Colonic mucosa (tissue), 4 donors: ENCODE measurements around the gene PIP4K2A. TPM values are rescaled to one million over a fixed set of nuclear protein-coding genes. Genes with fewer than 3 reads are reported as not detected.
"Not testable (repeated sequence)": the region's sequence is repeated elsewhere in the genome, so short reads cannot be mapped to it uniquely, and the experiment has no call there.

Experiments
- DNase-seq: peaks from one replicate; pipeline ENCODE4 v3.0.0-alpha.2; 2020
- H3K27ac ChIP-seq: fragments of 200-600 bp; one replicate; pipeline ENCODE4 v1.8.0; 2021
- H3K27me3 ChIP-seq: fragments of 200-600 bp; one replicate; pipeline ENCODE4 v1.8.0; 2021
- H3K36me3 ChIP-seq: fragments of 200-600 bp; one replicate; pipeline ENCODE4 v1.8.0; 2021
- H3K4me1 ChIP-seq: fragments of 200-600 bp; one replicate; pipeline ENCODE4 v1.8.0; 2021; ENCODE audit warnings: mild to moderate bottlenecking
- H3K4me3 ChIP-seq: fragments of 200-600 bp; one replicate; pipeline ENCODE4 v1.8.0; 2021
- H3K9ac ChIP-seq, 2 donors: one replicate each; pipeline ENCODE4 v1.7.0; 2013; ENCODE audit warnings: control low read depth in 2 of 2, low read depth in 2 of 2, low read length in 2 of 2
- H3K9me3 ChIP-seq: fragments of 200-600 bp; one replicate; pipeline ENCODE4 v1.8.0; 2021
- CTCF ChIP-seq: fragments of 200-600 bp; IDR thresholded peaks from one replicate; pipeline ENCODE4 v1.8.0; 2022; ENCODE audit warnings: antibody characterized with exemption, mild to moderate bottlenecking
- intact Hi-C: fragments of 100-400 bp; cut with DNase I; formaldehyde crosslinking; loops from one replicate; pipeline ENCODE4 v1.14.1; 2022
- total RNA-seq, 2 donors: library from RNA; stranded (reverse); fragmentation: NEBNext Ultra II Directional in 1 of 2; extraction: Animal tissue kit (Norgen Biotek cat#: 25700) in 1 of 2; gene quantifications; one replicate each; pipeline ENCODE4 v1.2.1, GENCODE V29; 2021
- donor health status: healthy.
- donor health status: DM: no; HTN: no; CAD: no.
- donor health status: DM: no; HTN: no; CAD: no.

The PIP4K2A gene
- total RNA-seq, 2 donors from 2014 or later: 12.1 to 14.9 TPM

DNA sequence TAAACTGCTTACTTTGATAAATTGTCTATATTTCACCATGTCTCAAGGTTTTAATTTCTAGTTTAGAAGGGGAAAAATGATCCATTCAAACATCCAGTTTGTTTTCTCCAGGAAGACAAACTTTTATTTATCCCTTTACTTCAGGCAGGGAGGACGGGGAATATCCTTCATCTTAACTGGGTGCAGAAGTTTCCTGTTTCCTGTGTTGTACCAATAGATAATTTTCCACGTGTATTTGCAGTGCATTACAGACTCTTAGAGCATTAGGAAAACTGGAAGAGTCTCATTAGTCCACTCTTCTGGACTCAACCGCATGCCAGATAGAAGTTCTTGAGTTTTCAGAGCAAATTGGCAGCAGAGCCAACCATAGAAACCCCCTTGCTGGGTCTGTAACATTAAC lies 39.4 kb upstream of the PIP4K2A start:
- intact Hi-C loops: no loop called here
- Histone ChIP-seq H3K4me1 (no peaks in the 10 kb centered on the region), H3K27me3 (no peaks in the 10 kb centered on the region), H3K9me3 (no peaks in the 10 kb centered on the region), H3K27ac (no peak overlapping the region), H3K36me3 (no peaks in the 10 kb centered on the region), H3K4me3 (no peak overlapping the region), H3K9ac (no peak overlapping the region)
- DNase-seq: no peak
- no peak for TF ChIP-seq CTCF

DNA sequence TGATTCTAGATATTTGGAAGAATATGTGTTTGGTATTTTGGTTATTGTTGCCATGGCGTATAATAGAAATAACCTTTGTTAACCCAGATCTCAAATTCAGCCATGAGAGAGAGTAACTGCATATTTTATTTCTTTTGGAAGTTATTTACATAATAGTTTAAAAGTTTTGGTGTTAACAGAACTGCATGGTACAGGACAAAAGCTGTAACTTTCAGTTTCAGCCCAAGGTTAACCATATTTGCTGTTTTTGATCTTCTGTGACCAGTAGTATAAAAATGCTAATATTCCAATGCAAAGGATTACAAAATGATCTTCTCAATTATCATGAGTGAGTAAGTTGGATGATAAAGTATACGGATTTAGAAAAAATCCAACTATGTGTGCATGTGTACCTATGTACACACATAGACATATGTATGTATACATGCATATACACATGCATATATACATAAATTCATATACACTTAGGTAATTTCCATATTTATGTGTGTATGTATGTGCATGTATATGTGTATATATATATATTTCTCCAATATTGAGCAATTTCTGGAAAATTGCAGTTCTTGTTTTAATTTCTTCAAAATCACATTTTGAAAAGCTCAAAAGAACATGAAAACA lies 38.0 kb upstream of the PIP4K2A start:
- Histone ChIP-seq H3K27me3 (no peaks in the 10 kb centered on the region), H3K4me3 (no peak overlapping the region), H3K9ac (no peak overlapping the region), H3K4me1 (no peaks in the 10 kb centered on the region), H3K27ac (no peak overlapping the region), H3K9me3 (no peaks in the 10 kb centered on the region), H3K36me3 (no peaks in the 10 kb centered on the region)
- intact Hi-C loops: no loop called here
- TF ChIP-seq CTCF: no peak
- DNase-seq: no peak

DNA sequence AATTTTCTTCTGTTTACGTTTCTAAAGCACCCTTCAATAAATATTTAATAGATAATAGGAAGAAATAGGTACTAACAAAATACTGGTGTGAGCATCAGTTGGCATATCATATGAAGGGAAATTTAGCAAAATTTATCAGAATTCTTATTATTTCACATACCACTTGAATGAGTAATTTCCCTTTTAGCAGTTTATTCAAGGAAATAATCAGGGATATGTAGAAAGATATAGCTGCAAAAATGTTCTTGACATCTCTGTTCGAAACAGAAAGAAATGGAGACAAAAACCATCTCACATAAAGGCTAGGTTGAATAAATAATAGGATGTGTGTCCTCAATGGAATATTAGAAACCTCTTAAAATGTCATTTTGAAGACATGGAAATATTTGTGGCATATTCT lies 35.8 kb upstream of the PIP4K2A start:
- no peak for DNase-seq

DNA sequence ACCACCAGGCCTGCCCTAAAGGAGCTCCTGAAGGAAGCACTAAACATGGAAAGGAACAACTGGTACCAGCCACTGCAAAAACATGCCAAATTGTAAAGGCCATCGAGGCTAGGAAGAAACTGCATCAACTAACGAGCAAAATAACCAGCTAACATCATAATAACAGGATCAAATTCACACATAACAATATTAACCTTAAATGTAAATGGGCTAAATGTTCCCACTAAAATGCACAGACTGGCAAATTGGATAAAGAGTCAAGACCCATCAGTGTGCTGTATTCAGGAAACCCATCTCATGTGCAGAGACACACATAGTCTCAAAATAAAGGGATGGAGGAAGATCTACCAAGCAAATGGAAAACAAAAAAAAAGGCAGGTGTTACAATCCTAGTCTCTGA lies 30.5 kb upstream of the PIP4K2A start:
- DNase-seq, H3K36me3 ChIP-seq, H3K9ac ChIP-seq, H3K27ac ChIP-seq, H3K9me3 ChIP-seq, H3K4me3 ChIP-seq, H3K4me1 ChIP-seq, H3K27me3 ChIP-seq, intact Hi-C loops: not testable (repeated sequence)

More for the DNA sequence above, 35.8 kb upstream of the PIP4K2A start:
- no peaks in the 10 kb centered on the region for H3K36me3 ChIP-seq
- no peaks in the 10 kb centered on the region for H3K27me3 ChIP-seq
- no peak overlapping the region for H3K9ac ChIP-seq
- TF ChIP-seq CTCF: no peak
- intact Hi-C loops: no loop called here
- no peak overlapping the region for H3K27ac ChIP-seq
- no peaks in the 10 kb centered on the region for H3K9me3 ChIP-seq
- H3K4me1 ChIP-seq: no peaks in the 10 kb centered on the region
- no peak overlapping the region for H3K4me3 ChIP-seq

GRCh38 chr10:22742678-22743077 lies 28.3 kb upstream of the PIP4K2A start:
- Histone ChIP-seq H3K36me3 (no peaks in the 10 kb centered on the region), H3K9ac (no peak overlapping the region), H3K4me1 (no peaks in the 10 kb centered on the region), H3K4me3 (no peak overlapping the region), H3K9me3 (no peaks in the 10 kb centered on the region), H3K27me3 (no peaks in the 10 kb centered on the region), H3K27ac (no peak overlapping the region)
- intact Hi-C loops: no loop called here
- no peak for TF ChIP-seq CTCF
- DNase-seq: no peak

- H3K9me3 ChIP-seq, H3K9ac ChIP-seq, DNase-seq, H3K27me3 ChIP-seq, H3K36me3 ChIP-seq, H3K4me1 ChIP-seq, H3K27ac ChIP-seq, intact Hi-C loops, H3K4me3 ChIP-seq: not testable (repeated sequence)
These were observed 27.3 kb upstream of the PIP4K2A start for GRCh38 chr10:22741631-22742030.
